ENCODE results near the gene SPTB.

SPTB gene

DNA sequence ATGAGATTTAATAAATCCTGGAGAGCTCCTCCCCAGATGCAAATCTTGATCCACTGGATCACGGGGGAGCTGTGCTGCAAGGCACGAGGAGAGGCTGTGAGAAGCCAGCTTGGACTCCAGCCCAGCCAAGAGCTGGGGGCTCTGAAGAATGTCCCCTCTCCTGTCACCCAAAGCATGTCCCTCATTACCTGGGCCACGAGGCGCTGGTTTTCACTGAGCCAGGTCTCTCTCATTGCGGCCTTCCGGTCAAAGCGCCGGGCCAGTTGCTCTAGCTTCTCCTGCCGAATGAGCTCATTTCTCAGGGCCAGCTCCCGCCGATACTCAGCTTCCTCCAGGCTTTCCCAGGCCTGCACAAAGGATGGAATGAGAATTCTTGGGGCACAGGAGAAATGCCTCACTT is 83.3 kb downstream of the SPTB start:
- in situ Hi-C loops (cut with MboI; ENCODE audit: low pct_unique_long_range_greater_than_20kb, low sequenced_read_pairs, unreplicated experiment), result no loop called here
- no peak for DNase-seq (ENCODE audit: low spot score)
- TF ChIP-seq, protein P1, sequence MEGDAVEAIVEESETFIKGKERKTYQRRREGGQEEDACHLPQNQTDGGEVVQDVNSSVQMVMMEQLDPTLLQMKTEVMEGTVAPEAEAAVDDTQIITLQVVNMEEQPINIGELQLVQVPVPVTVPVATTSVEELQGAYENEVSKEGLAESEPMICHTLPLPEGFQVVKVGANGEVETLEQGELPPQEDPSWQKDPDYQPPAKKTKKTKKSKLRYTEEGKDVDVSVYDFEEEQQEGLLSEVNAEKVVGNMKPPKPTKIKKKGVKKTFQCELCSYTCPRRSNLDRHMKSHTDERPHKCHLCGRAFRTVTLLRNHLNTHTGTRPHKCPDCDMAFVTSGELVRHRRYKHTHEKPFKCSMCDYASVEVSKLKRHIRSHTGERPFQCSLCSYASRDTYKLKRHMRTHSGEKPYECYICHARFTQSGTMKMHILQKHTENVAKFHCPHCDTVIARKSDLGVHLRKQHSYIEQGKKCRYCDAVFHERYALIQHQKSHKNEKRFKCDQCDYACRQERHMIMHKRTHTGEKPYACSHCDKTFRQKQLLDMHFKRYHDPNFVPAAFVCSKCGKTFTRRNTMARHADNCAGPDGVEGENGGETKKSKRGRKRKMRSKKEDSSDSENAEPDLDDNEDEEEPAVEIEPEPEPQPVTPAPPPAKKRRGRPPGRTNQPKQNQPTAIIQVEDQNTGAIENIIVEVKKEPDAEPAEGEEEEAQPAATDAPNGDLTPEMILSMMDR (IDR thresholded peaks at IDR 0.05; ENCODE audit: extremely low read depth, insufficient read depth, missing control alignments), result no peak

DNA sequence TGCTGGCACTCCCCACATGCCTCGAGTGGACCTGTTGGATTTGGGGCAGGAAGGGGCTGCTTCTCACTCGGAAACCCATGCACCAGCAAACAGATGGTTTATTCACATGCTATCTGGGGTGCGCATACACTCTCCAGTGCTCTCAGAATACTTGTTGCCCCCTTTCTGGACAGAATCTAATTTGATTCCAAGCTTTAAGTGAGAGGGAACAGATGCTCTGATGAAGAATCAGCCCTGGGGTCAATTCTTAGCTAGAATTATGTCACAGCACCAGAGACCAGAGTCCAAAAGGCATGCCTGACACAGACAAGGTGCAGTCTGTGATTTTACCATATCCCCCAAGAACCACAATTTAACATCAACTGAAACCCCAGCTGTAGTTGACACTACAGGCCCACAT is 83.8 kb downstream of the SPTB start:
- TF ChIP-seq, protein P1 (IDR thresholded peaks at IDR 0.05; ENCODE audit: extremely low read depth, insufficient read depth, missing control alignments), result no peak
- in situ Hi-C loops (cut with MboI; ENCODE audit: low pct_unique_long_range_greater_than_20kb, low sequenced_read_pairs, unreplicated experiment), result no loop called here
- no peak for DNase-seq (ENCODE audit: low spot score)

DNA sequence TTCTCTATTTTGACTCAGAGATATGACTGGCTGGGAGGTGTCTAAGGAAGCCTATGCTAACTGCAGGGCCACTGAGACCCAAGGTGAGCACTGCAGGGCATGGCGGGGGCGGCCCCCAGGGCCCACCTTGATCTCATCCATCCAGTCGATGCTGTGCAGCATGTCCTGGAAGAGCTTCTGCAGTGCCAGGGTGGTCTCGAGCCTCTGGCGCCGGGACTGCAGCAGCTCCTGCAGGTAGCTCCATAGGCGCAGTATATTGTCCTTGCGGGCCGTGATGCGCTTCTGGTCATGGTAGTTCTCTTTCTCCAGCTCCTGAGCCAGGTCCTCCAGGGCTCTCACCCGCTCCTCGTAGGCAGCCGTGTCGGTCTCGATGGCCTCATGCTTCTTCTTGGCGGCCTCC is 84.5 kb downstream of the SPTB start:
- TF ChIP-seq, protein P1 (IDR thresholded peaks at IDR 0.05; ENCODE audit: extremely low read depth, insufficient read depth, missing control alignments), result no peak
- in situ Hi-C loops (cut with MboI; ENCODE audit: low pct_unique_long_range_greater_than_20kb, low sequenced_read_pairs, unreplicated experiment), result no loop called here
- DNase-seq (ENCODE audit: low spot score), result no peak

DNA sequence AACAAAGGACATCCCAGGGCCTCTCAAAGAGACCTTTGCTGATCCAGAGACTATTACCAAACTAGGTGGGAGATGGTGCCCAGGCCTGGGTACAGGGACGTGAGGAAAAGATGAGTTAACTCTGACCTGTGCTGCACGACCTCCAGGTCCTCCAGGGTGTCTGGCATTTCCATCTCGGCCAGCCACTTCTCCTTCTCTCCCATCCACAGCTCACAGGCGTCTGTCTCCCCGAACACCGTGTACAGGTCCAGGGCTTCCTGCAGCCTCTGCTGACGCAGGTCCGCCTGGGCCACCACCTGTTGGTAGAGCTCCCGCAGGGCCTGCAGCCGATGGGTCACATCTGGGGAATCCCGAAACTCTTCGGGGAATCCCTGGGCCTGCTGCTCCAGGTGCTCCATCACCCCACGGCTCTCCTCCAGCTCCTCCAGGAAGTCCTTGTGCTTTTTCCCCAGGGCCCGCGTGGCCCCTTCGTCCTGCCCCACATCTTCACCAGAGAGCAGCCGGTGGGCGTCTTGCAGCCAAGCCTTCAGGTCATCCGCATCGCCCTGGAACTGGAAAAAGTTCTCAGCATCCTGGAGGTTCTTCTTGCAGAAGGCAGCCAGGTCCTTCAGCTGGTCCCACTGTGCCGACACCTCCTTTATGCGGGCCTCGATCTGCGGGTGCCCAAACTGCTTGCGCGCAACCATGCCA is 86.7 kb downstream of the SPTB start:
- in situ Hi-C loops (cut with MboI; ENCODE audit: low pct_unique_long_range_greater_than_20kb, low sequenced_read_pairs, unreplicated experiment), result no loop called here
- DNase-seq (ENCODE audit: low spot score), result no peak
- TF ChIP-seq, protein P1 (IDR thresholded peaks at IDR 0.05; ENCODE audit: extremely low read depth, insufficient read depth, missing control alignments), result no peak

DNA sequence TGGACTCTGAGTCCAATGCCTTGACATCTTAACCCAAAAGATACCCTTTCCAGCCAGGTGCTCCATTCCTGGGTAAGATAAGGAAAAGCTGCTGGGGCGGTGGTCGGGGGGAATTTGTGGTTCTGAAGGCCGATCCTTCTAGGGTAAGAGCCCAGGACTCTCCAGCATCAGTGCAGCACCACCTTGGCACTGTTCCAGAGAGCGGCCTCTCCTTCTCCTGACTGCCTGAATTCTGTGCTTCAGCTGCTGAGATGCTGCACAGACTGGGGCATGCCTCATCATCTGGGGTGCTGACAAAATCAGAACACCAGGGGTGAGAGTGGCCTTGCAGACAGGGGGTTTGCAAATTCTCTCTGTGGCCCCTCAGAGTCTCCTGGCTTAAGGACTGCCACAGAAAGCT is 87.5 kb downstream of the SPTB start:
- DNase-seq (ENCODE audit: low spot score), result no peak
- in situ Hi-C loops (cut with MboI; ENCODE audit: low pct_unique_long_range_greater_than_20kb, low sequenced_read_pairs, unreplicated experiment), result no loop called here
- TF ChIP-seq, protein P1 (IDR thresholded peaks at IDR 0.05; ENCODE audit: extremely low read depth, insufficient read depth, missing control alignments), result no peak

GRCh38 chr14:64790478-64790877 is 89.2 kb downstream of the SPTB start:
- TF ChIP-seq, protein P1 (IDR thresholded peaks at IDR 0.05; ENCODE audit: extremely low read depth, insufficient read depth, missing control alignments), result no peak
- no peak for DNase-seq (ENCODE audit: low spot score)
- in situ Hi-C loops (cut with MboI; ENCODE audit: low pct_unique_long_range_greater_than_20kb, low sequenced_read_pairs, unreplicated experiment), result no loop called here
